ENCODE data around the gene E2F4.

E2F4 gene

DNA sequence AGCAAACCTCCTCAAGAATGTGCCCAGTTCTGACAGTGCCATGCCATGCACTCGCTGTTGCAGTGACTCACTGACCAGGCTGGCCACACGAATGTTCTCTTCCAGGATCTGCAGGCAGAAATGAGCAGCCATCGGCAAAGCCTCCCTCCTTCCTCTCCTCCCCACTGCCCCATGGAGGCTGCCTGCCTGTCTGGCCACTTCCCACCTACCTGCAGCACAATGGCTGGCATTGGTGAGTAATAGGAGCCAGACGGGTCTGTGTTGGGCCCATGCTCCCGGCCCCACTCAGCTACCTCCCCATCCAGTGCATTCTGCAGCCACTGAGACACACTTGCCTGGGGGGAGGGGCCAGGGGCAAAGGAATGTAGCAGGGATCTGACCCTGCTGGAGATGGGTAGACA is 5.4 kb upstream of the E2F4 start:
- no peak for TF ChIP-seq FOXM1 (IDR thresholded peaks at IDR 0.05; ENCODE audit: borderline replicate concordance, low read depth)

DNA sequence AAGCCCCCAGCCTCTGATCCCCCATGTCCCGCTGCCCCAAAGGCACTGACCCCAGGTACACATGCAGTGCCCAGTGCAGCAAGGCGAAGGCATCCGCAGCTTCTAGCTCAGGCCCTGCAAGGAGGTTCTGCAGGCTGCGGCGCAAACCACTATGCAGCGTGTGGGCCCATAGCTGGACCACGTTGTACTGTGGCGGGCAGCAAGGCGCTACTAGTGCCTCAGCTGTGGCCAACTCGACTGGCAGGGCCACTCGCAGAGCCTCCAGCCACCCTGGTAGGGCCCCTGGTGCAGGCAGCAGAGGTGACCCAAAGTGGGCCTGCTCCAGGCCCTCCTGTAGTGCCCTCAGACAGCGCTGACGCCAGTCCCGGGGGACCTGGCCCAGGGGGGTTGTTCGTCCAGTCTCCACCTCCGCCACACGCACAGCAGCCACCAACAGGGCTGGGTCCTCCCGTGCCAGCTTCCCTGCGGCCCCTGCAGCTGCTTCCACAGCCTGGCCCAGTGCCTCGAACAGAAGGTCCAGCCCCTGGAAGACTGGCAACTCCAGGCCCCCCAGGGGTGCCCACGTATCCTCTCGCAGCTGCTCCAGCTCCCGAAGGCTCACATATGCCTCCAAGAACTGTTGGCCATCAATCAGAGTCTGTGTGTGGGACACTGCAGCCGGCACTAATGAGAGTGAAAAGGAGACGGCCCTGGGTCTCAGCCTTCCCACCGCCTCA is 4.6 kb upstream of the E2F4 start:
- TF ChIP-seq FOXM1 (IDR thresholded peaks at IDR 0.05; ENCODE audit: borderline replicate concordance, low read depth) (no peak), YY1 (IDR thresholded peaks at IDR 0.05; ENCODE audit: low read depth) (no peak), TAF1 (IDR thresholded peaks at IDR 0.05; ENCODE audit: low read depth) (no peak), RAD21 (IDR thresholded peaks at IDR 0.05; ENCODE audit: low read depth) (no peak), EGR1 (IDR thresholded peaks at IDR 0.05) (no peak), ZBTB7A (IDR thresholded peaks at IDR 0.05; ENCODE audit: low read depth) (no peak), TEAD4 (IDR thresholded peaks at IDR 0.05) (no peak), EP300 (IDR thresholded peaks at IDR 0.05; ENCODE audit: borderline replicate concordance) (no peak)
- TF ChIP-seq, protein P1, sequence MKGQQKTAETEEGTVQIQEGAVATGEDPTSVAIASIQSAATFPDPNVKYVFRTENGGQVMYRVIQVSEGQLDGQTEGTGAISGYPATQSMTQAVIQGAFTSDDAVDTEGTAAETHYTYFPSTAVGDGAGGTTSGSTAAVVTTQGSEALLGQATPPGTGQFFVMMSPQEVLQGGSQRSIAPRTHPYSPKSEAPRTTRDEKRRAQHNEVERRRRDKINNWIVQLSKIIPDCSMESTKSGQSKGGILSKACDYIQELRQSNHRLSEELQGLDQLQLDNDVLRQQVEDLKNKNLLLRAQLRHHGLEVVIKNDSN (IDR thresholded peaks at IDR 0.05), result no peak
- TF ChIP-seq, protein P2, sequence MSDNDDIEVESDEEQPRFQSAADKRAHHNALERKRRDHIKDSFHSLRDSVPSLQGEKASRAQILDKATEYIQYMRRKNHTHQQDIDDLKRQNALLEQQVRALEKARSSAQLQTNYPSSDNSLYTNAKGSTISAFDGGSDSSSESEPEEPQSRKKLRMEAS (IDR thresholded peaks at IDR 0.05), result no peak

DNA sequence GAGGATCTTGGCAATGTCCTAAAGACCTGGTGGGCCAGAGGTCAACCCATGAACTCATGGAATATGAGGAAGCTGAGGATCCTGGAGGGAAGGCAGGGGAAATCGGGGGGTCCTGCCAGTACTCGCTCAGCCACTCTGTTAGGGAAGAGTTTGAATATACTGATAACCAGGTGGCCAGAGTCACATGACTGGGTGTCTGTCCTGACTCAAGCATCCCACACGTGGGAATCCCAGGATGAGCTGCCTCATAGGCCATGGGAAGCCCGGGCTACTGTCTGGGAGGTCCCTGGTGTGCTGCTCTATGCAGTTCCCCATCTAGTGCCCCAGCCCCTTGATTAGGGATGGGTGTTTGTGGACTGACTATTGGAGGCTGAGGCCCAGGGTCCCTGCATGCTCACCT is 3.6 kb upstream of the E2F4 start:
- TF ChIP-seq FOXM1 (IDR thresholded peaks at IDR 0.05; ENCODE audit: borderline replicate concordance, low read depth), result no peak

DNA sequence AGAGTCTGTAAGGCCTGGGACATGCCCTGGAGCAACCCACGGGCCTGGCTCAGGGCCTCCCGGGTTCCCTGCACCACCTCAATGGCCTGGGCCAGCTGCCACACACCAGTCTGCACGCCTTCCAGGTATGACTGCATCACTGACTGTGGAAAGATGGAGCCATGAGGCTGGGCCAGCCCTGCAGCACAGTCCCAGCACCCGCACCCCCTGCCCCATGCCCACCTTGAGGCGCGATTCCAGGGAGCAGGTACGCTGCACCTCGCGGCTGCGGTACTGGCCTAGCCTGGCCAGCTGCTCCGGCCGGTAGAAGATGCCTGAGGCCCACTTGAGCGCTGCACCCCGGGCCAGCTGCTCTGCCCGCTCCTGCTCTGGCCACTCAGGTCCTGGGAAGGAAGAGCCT is 3.2 kb upstream of the E2F4 start:
- TF ChIP-seq CREB1 (IDR thresholded peaks at IDR 0.05; ENCODE audit: low read depth) (no peak), TCF12 (IDR thresholded peaks at IDR 0.05; ENCODE audit: low read depth) (no peak), RAD21 (IDR thresholded peaks at IDR 0.05; ENCODE audit: low read depth) (no peak), TEAD4 (IDR thresholded peaks at IDR 0.05) (no peak), YY1 (IDR thresholded peaks at IDR 0.05; ENCODE audit: low read depth) (no peak), ZBTB7A (IDR thresholded peaks at IDR 0.05; ENCODE audit: low read depth) (no peak), TAF1 (IDR thresholded peaks at IDR 0.05; ENCODE audit: low read depth) (no peak), FOXM1 (IDR thresholded peaks at IDR 0.05; ENCODE audit: borderline replicate concordance, low read depth) (no peak), EP300 (IDR thresholded peaks at IDR 0.05; ENCODE audit: borderline replicate concordance) (no peak), EGR1 (IDR thresholded peaks at IDR 0.05) (no peak)
- TF ChIP-seq, protein P3, sequence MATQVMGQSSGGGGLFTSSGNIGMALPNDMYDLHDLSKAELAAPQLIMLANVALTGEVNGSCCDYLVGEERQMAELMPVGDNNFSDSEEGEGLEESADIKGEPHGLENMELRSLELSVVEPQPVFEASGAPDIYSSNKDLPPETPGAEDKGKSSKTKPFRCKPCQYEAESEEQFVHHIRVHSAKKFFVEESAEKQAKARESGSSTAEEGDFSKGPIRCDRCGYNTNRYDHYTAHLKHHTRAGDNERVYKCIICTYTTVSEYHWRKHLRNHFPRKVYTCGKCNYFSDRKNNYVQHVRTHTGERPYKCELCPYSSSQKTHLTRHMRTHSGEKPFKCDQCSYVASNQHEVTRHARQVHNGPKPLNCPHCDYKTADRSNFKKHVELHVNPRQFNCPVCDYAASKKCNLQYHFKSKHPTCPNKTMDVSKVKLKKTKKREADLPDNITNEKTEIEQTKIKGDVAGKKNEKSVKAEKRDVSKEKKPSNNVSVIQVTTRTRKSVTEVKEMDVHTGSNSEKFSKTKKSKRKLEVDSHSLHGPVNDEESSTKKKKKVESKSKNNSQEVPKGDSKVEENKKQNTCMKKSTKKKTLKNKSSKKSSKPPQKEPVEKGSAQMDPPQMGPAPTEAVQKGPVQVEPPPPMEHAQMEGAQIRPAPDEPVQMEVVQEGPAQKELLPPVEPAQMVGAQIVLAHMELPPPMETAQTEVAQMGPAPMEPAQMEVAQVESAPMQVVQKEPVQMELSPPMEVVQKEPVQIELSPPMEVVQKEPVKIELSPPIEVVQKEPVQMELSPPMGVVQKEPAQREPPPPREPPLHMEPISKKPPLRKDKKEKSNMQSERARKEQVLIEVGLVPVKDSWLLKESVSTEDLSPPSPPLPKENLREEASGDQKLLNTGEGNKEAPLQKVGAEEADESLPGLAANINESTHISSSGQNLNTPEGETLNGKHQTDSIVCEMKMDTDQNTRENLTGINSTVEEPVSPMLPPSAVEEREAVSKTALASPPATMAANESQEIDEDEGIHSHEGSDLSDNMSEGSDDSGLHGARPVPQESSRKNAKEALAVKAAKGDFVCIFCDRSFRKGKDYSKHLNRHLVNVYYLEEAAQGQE (IDR thresholded peaks at IDR 0.05; ENCODE audit: low read depth), result no peak
- TF ChIP-seq, protein P1 (IDR thresholded peaks at IDR 0.05), result no peak

DNA sequence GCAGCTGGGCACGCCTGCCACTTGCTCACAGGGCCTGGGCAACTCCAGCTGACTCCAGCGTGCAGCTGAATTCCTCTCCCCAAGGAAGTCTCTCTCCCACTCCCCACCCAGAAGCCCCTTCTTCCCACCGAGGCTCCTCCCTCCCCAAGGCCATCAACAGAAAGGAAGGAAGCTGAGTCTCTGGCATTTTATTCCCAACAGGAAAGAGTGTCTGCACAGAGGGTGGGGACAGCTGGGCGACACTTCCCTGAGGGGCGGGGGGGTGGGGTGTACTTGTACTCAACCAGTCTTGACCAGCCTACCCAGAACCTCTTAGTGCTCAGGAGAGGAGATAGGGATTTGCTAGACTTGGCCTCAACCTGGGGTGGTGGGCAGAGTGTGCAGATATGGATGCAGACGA is 1.9 kb upstream of the E2F4 start, which contains the start of gene EXOC3L1:
Gene EXOC3L1 (minus strand): TSS at position 96 of the 400 bp plus-strand sequence. CDS start 460 bp downstream, outside the sequence.
- TF ChIP-seq ZBTB7A (IDR thresholded peaks at IDR 0.05; ENCODE audit: low read depth), result no peak
- TF ChIP-seq, protein P2 (IDR thresholded peaks at IDR 0.05), result no peak
- no peak for TF ChIP-seq TAF1 (IDR thresholded peaks at IDR 0.05; ENCODE audit: low read depth)
- no peak for TF ChIP-seq NFIC (IDR thresholded peaks at IDR 0.05)
- TF ChIP-seq FOXM1 (IDR thresholded peaks at IDR 0.05; ENCODE audit: borderline replicate concordance, low read depth), result no peak
- no peak for TF ChIP-seq TCF12 (IDR thresholded peaks at IDR 0.05; ENCODE audit: low read depth)
- TF ChIP-seq EGR1 (IDR thresholded peaks at IDR 0.05), result no peak
- TF ChIP-seq, protein P3 (IDR thresholded peaks at IDR 0.05; ENCODE audit: low read depth), result no peak
- TF ChIP-seq CREB1 (IDR thresholded peaks at IDR 0.05; ENCODE audit: low read depth), result no peak
- TF ChIP-seq CEBPB (IDR thresholded peaks at IDR 0.05), result no peak
- TF ChIP-seq RAD21 (IDR thresholded peaks at IDR 0.05; ENCODE audit: low read depth), result no peak
- TF ChIP-seq YY1 (IDR thresholded peaks at IDR 0.05; ENCODE audit: low read depth), result no peak
- TF ChIP-seq EP300 (IDR thresholded peaks at IDR 0.05; ENCODE audit: borderline replicate concordance), result no peak
- TF ChIP-seq TEAD4 (IDR thresholded peaks at IDR 0.05), result no peak
- TF ChIP-seq, protein P1 (IDR thresholded peaks at IDR 0.05), result no peak

Data from Ishikawa (cell line).